Middle frontal gyrus (tissue), 1 donor: ENCODE data around the gene NFIX.

Source experiments
- DNase-seq: peaks from one replicate; pipeline ENCODE4 v3.0.0-alpha.2; 2015; ENCODE audit warnings: low spot score; ENCODE audit errors: extremely low spot score

NFIX gene

GRCh38 chr19:13036366-13036976 lies 41.2 kb downstream of the NFIX start:
- no peak for DNase-seq

- no peak for DNase-seq
Measured at GRCh38 chr19:13037161-13037560, 41.9 kb downstream of the NFIX start.

GRCh38 chr19:13037731-13038130 lies 42.5 kb downstream of the NFIX start:
- no peak for DNase-seq

- DNase-seq, result no peak
Measured at GRCh38 chr19:13038306-13039210, 43.3 kb downstream of the NFIX start.

- no peak for DNase-seq
Measured at GRCh38 chr19:13039211-13039789, 44.0 kb downstream of the NFIX start.

- DNase-seq, result no peak
Measured at GRCh38 chr19:13040232-13040947, 45.1 kb downstream of the NFIX start.

GRCh38 chr19:13040948-13041292 lies 45.6 kb downstream of the NFIX start:
- no peak for DNase-seq

- no peak for DNase-seq
Measured at GRCh38 chr19:13042443-13043130, 47.3 kb downstream of the NFIX start.

GRCh38 chr19:13043285-13043684 lies 48.0 kb downstream of the NFIX start:
- DNase-seq, result no peak

GRCh38 chr19:13044231-13044836 lies 49.1 kb downstream of the NFIX start:
- no peak for DNase-seq

GRCh38 chr19:13045812-13046211 lies 50.5 kb downstream of the NFIX start:
- DNase-seq, result no peak

GRCh38 chr19:13047374-13047773 lies 52.1 kb downstream of the NFIX start:
- no peak for DNase-seq

GRCh38 chr19:13050274-13050673 lies 55.0 kb downstream of the NFIX start:
- DNase-seq, result no peak

GRCh38 chr19:13051557-13052165 lies 56.4 kb downstream of the NFIX start:
- DNase-seq, result no peak

- DNase-seq, result no peak
Measured at GRCh38 chr19:13052447-13053175, 57.3 kb downstream of the NFIX start.

GRCh38 chr19:13053238-13053637 lies 58.0 kb downstream of the NFIX start:
- DNase-seq, result no peak

GRCh38 chr19:13053761-13054625 lies 58.7 kb downstream of the NFIX start:
- no peak for DNase-seq

- no peak for DNase-seq
Measured at GRCh38 chr19:13054626-13055212, 59.4 kb downstream of the NFIX start.
